HG02763 (cell line): ENCODE measurements around the gene ANTKMT.

Experiments
- ATAC-seq: cut with Tn5 transposase; IDR thresholded peaks from one replicate; pipeline ENCODE4 v1.9.1; 2021; ENCODE audit warnings: mild to moderate bottlenecking, moderate library complexity; ENCODE audit not compliant: unreplicated experiment

The ANTKMT gene

GRCh38 chr16:695355-696089 lies 25.4 kb upstream of the ANTKMT start:
- ATAC-seq: no peak

GRCh38 chr16:698911-699671 lies 21.9 kb upstream of the ANTKMT start:
- no peak for ATAC-seq

- no peak for ATAC-seq
These were observed 20.0 kb upstream of the ANTKMT start for GRCh38 chr16:700684-701584.

GRCh38 chr16:702341-702740 lies 18.6 kb upstream of the ANTKMT start:
- no peak for ATAC-seq

- no peak for ATAC-seq
These were observed 17.5 kb upstream of the ANTKMT start for GRCh38 chr16:703406-703805.

GRCh38 chr16:704047-704446 lies 16.9 kb upstream of the ANTKMT start:
- no peak for ATAC-seq

- ATAC-seq: no peak
These were observed 16.2 kb upstream of the ANTKMT start for GRCh38 chr16:704552-705380.

GRCh38 chr16:705431-706188 lies 15.3 kb upstream of the ANTKMT start, which contains the start of gene FBXL16:
TSS of gene FBXL16 (minus strand) at chr16:705801. CDS start at chr16:697405, 8,396 bp downstream.
- ATAC-seq: no peak

GRCh38 chr16:706189-707061 lies 14.5 kb upstream of the ANTKMT start:
- ATAC-seq: no peak

- ATAC-seq: no peak
These were observed 13.8 kb upstream of the ANTKMT start for GRCh38 chr16:707062-707538.

- ATAC-seq: no peak
These were observed 12.9 kb upstream of the ANTKMT start for GRCh38 chr16:708019-708418.

GRCh38 chr16:708959-709358 lies 12.0 kb upstream of the ANTKMT start:
- no peak for ATAC-seq

GRCh38 chr16:709566-710499 lies 11.1 kb upstream of the ANTKMT start:
- no peak for ATAC-seq

GRCh38 chr16:710500-711075 lies 10.4 kb upstream of the ANTKMT start:
- ATAC-seq: no peak

- no peak for ATAC-seq
These were observed 9.9 kb upstream of the ANTKMT start for GRCh38 chr16:711084-711483.

- no peak for ATAC-seq
These were observed 9.2 kb upstream of the ANTKMT start for GRCh38 chr16:711548-712320.
